GM10248 (cell line): Measurements from ENCODE around the gene PRPSAP1.
"Not testable (repeated sequence)": the region's sequence is repeated elsewhere in the genome, so short reads cannot be mapped to it uniquely, and the experiment has no call there.

Experiments
- CTCF ChIA-PET: fragments of 300-600 bp; sonication (Branson Sonifier 250); formaldehyde crosslinking; extraction: SDS; loops from one replicate; lab custom pipeline; 2021; ENCODE audit warnings: antibody characterized with exemption; lab: Yijun Ruan, JAX
- POLR2A ChIA-PET: fragments of 350-650 bp; sonication (Branson Sonifier 250); formaldehyde crosslinking; extraction: SDS; loops from one replicate; lab custom pipeline; 2020; ENCODE audit warnings: antibody characterized with exemption; lab: Yijun Ruan, JAX
- DNase-seq: peaks from one replicate; pipeline ENCODE4 v3.0.0; 2012; ENCODE audit errors: extremely low spot score
- TF ChIP-seq, protein P1 (sequence below): IDR thresholded peaks from 2 replicates; pipeline ENCODE4 v1.5.1; 2012; ENCODE audit warnings: mild to moderate bottlenecking, low read depth; ENCODE audit errors: extremely low read depth, missing control alignments, control extremely low read depth

Gene PRPSAP1

DNA sequence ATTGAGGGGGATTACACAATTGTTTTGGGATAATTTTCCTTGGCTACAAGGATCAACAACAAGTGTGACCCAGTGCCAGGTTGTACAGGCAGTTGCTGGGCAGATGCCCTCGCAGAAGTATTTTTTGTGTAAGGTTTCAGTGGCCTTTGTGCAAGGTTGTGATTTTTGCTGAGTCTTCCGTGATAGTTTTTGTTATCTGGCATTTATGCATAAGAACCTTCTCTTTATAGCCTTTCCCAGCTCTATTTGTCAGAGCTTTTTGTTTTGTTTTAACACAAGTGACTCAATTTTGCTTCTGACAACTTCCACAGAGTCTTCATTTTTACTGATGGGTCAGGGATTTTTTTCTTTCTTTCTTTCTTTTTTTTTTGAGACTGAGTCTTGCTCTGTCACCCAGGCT is 6.7 kb upstream of the PRPSAP1 start:
- DNase-seq, result no peak
- TF ChIP-seq, protein P1, sequence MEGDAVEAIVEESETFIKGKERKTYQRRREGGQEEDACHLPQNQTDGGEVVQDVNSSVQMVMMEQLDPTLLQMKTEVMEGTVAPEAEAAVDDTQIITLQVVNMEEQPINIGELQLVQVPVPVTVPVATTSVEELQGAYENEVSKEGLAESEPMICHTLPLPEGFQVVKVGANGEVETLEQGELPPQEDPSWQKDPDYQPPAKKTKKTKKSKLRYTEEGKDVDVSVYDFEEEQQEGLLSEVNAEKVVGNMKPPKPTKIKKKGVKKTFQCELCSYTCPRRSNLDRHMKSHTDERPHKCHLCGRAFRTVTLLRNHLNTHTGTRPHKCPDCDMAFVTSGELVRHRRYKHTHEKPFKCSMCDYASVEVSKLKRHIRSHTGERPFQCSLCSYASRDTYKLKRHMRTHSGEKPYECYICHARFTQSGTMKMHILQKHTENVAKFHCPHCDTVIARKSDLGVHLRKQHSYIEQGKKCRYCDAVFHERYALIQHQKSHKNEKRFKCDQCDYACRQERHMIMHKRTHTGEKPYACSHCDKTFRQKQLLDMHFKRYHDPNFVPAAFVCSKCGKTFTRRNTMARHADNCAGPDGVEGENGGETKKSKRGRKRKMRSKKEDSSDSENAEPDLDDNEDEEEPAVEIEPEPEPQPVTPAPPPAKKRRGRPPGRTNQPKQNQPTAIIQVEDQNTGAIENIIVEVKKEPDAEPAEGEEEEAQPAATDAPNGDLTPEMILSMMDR, result no peak
- CTCF ChIA-PET, result interaction anchor here (1.8 kb wide), 1 partner anchor 38 kb away, joined by 10 read pairs; no protein-coding TSS in a partner anchor
- POLR2A ChIA-PET, result no interaction called here

DNA sequence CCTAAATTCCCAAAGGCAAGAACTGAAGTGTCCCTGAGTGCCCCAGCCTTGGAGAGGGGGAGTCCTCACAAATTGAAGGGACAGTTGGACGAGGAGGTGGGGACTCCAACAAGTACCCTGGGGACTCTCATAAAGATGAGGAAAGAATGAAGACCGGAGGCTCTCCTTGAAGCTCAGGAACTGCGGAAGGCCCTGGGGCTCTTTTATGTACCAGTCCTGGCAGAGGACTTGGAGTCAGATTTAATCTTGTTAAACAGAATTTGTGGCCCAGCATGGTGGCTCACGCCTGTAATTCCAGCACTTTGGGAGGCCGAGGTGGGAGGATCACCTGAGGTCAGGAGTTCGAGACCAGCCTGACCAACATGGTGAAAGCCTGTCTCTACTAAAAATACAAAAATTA is 6.1 kb upstream of the PRPSAP1 start:
- POLR2A ChIA-PET, DNase-seq: not testable (repeated sequence)
- CTCF ChIA-PET, result interaction anchor here (2.1 kb wide), 1 partner anchor 39 kb away, joined by 6 read pairs; no protein-coding TSS in a partner anchor

DNA sequence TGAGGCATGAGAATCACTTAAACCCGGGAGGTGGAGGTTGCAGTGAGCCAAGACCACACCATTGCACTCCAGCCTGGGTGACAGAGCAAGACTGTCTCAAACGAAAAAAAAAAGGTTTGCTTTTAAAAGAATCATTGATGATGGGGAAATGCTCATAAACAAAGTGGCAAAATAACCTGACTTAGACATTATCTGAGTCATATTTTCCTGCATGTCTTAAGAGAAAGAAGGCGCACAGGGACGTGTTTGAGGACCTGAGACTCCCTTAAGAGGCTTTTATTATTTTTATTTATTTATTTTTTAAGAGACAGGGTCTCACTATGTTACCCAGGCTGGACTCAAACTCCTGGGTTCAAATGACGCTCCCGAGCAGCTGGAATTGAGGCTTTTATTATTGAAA is 5.7 kb upstream of the PRPSAP1 start:
- POLR2A ChIA-PET, result no interaction called here
- no peak for DNase-seq
- TF ChIP-seq, protein P1, result no peak
- CTCF ChIA-PET, result interaction anchor here (2.1 kb wide), 1 partner anchor 39 kb away, joined by 6 read pairs; no protein-coding TSS in a partner anchor

DNA sequence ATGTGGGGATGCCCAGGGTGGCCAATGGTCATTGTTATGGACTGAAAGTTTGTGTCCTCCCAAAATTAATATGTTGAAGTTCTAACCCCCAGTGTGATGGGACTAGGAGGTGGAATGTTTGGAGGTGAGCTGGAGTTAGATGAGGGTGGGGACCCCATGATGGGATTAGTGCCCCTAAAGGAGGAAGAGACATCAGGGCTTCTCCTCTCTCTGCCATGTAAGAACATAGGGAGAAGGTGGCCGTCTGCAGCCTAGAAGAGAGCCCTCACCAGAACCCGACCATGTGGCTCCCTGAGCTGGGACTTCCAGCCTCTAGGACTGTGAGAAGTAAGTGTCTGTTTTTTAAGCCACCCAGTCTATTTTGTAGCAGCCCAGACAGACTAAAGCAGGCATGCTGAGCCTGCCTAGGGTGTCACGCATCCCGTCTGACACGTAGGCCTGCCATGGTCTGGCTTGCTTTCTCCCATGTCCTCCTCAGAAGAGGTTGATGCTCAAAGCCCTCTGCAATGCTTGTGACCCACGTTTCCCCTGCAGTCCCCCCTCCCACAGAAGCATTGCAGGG is 4.0 kb upstream of the PRPSAP1 start:
- ChIA-PET POLR2A (no interaction called here), CTCF (interaction anchor here (0.7 to 2.1 kb wide), 4 partner anchors 28 to 70 kb away, joined by 3 to 6 read pairs (median 4); no protein-coding TSS in a partner anchor)
- DNase-seq, result no peak
- TF ChIP-seq, protein P1, result no peak

DNA sequence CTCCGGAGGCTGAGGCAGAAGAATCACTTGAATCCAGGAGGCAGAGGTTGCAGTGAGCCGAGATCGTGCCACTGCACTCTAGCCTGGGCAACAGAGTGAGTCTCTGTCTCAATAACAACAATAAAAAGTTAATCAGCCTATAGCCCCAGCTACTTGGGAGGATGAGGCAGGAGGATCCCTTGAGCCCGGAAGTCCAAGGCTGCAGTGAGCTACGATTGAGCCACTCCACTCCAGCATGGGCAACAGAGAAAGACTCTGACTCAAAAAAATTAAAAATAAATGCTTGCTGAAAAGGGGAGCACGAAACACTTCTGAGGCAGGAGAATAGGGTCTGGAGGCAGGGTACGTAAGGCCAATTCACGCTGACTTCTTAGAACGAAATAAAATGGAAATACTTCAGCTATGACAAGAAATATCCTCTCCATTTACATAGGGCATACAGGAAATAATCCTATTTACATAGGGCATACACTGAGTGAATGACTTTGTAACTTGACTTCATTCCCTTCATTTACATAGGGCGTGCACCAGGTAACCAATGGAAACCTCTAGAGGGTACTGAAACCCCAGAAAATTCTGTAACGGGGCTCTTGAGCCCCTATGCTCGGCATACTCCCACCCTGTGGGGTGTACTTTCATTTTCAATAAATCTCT is 3.2 kb upstream of the PRPSAP1 start:
- ChIA-PET POLR2A (no interaction called here), CTCF (interaction anchor here (2.2 kb wide), 1 partner anchor 41 kb away, joined by 10 read pairs; no protein-coding TSS in a partner anchor)
- TF ChIP-seq, protein P1, result no peak
- no peak for DNase-seq

DNA sequence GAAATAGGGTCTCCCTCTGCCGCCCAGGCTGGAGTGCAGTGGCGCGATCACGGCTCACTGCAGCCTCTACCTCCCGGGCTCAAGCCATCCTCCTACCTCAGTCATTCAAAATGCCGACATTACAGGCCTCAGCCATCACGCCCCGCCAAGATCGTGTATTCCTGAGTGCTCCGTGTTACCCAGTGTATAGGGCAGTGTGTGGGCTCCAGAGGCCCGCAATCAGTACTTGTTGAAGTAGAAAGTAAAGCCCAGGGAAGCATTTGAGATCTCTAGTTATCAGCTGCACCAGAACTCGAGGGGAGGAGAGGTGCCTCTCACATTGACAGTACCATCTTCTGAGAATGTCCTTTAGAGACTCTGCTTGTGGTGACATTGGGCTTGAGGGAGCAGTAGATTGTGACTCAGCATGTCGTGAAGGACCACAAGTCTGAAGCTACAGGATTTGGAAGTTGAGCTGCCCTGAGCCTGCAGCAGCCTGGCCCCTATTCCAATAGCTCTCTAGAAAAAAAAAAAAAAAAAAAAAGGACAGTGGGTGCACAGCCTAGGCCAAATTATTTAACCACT is 1.1 kb upstream of the PRPSAP1 start:
- DNase-seq, result no peak
- ChIA-PET POLR2A (no interaction called here), CTCF (interaction anchor here (0.8 to 2.7 kb wide), 10 partner anchors 9 to 173 kb away, joined by 3 to 20 read pairs (median 5); no protein-coding TSS in a partner anchor)
- TF ChIP-seq, protein P1, result no peak
